Activated CD4-positive, alpha-beta T cell treated with anti-CD3 and anti-CD28 coated beads, Interleukin-2, amount 50 U/mL, for 48 hours (primary cell): ENCODE results near the gene CDC26.
A peak's percentile ranks its signal among the peaks of the same experiment; 100 is the strongest.
"Not testable (repeated sequence)": the region's sequence is repeated elsewhere in the genome, so short reads cannot be mapped to it uniquely, and the experiment has no call there.

Source experiments
- DNase-seq, 2 experiments: peaks; one replicate each; pipeline ENCODE4 v3.0.0-alpha.2; 2020

The CDC26 gene

GRCh38 chr9:113237026-113237425 lies 38.3 kb downstream of the CDC26 start:
- DNase-seq = no peak

- DNase-seq = not testable (repeated sequence)
Observed at GRCh38 chr9:113235701-113236255, 39.6 kb downstream of the CDC26 start.

GRCh38 chr9:113231701-113232100 lies 43.7 kb downstream of the CDC26 start:
- no peak for DNase-seq

GRCh38 chr9:113228130-113228665 lies 47.2 kb downstream of the CDC26 start:
- DNase-seq = no peak

GRCh38 chr9:113227436-113227835 lies 47.9 kb downstream of the CDC26 start:
- DNase-seq = no peak

- no peak for DNase-seq
Observed at GRCh38 chr9:113223963-113224362, 51.4 kb downstream of the CDC26 start.

GRCh38 chr9:113222482-113222841 lies 52.9 kb downstream of the CDC26 start:
- no peak for DNase-seq

- peak in 1 of 2 experiments; percentile 6 for DNase-seq
Observed at GRCh38 chr9:113221800-113222481, 53.4 kb downstream of the CDC26 start.

- DNase-seq = peak; percentile 96 to 97
Observed at GRCh38 chr9:113221003-113221799, 54.2 kb downstream of the CDC26 start, which contains the start of the genes FKBP15 and SLC31A1. Gene FKBP15, minus strand, starts transcription at chr9:113221277. Its CDS starts 34 bp downstream, at chr9:113221243. Gene SLC31A1, plus strand, starts transcription at chr9:113221544. Its CDS starts 34,605 bp downstream, at chr9:113256149.

- peak; percentile 5 for DNase-seq
Observed at GRCh38 chr9:113220467-113221002, 54.8 kb downstream of the CDC26 start.

- DNase-seq = peak in 1 of 2 experiments; percentile 13
Observed at GRCh38 chr9:113219969-113220368, 55.4 kb downstream of the CDC26 start.

GRCh38 chr9:113219186-113219936 lies 56.0 kb downstream of the CDC26 start:
- no peak for DNase-seq
